ENCODE measurements around the gene ANKRD29.

DNA sequence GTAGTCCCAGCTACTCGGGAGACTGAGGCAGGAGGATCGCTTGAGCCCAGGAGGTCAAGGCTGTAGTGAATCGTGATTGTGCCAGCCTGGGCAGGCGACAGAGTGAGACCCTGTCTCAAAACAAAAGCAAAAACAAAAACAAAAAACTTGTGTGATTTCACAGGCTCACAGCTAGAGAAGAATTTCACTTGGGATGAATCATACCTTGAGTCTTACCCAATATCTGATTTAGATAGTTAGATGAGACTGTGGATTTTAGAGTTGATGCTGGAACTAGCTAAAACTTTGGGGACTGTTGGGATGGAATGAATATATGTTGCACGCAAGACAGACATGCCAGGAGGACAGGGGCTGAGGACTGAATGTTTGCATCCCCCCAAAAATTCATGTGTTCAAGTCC lies 4.4 kb downstream of the ANKRD29 start:
- TF ChIP-seq, protein P1, sequence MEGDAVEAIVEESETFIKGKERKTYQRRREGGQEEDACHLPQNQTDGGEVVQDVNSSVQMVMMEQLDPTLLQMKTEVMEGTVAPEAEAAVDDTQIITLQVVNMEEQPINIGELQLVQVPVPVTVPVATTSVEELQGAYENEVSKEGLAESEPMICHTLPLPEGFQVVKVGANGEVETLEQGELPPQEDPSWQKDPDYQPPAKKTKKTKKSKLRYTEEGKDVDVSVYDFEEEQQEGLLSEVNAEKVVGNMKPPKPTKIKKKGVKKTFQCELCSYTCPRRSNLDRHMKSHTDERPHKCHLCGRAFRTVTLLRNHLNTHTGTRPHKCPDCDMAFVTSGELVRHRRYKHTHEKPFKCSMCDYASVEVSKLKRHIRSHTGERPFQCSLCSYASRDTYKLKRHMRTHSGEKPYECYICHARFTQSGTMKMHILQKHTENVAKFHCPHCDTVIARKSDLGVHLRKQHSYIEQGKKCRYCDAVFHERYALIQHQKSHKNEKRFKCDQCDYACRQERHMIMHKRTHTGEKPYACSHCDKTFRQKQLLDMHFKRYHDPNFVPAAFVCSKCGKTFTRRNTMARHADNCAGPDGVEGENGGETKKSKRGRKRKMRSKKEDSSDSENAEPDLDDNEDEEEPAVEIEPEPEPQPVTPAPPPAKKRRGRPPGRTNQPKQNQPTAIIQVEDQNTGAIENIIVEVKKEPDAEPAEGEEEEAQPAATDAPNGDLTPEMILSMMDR (conservative IDR thresholded peaks at IDR 0.05) = no peak
- no peak for TF ChIP-seq EZH2 (IDR thresholded peaks at IDR 0.05; ENCODE audit: low read depth)
